Activated T-cell treated with anti-CD3 and anti-CD28 coated beads, Interleukin-2, amount 50 U/mL, for 48 hours (primary cell): ENCODE measurements around the gene SGIP1.
A peak's percentile ranks its signal among the peaks of the same experiment; 100 is the strongest.
"Not testable (repeated sequence)": the region's sequence is repeated elsewhere in the genome, so short reads cannot be mapped to it uniquely, and the experiment has no call there.

Experiments used
- DNase-seq, 2 experiments: peaks; one replicate each; pipeline ENCODE4 v3.0.0-alpha.2; 2020

The SGIP1 gene

GRCh38 chr1:66686406-66686805, 152.5 kb downstream of the SGIP1 start:
- DNase-seq, result no peak

- DNase-seq, result no peak
Measured at GRCh38 chr1:66687358-66687757, 153.4 kb downstream of the SGIP1 start.

GRCh38 chr1:66690666-66691381, 156.9 kb downstream of the SGIP1 start:
- no peak for DNase-seq

- no peak for DNase-seq
Measured at GRCh38 chr1:66692681-66693080, 158.7 kb downstream of the SGIP1 start.

GRCh38 chr1:66693856-66694255, 159.9 kb downstream of the SGIP1 start:
- DNase-seq, result no peak

GRCh38 chr1:66695116-66695515, 161.2 kb downstream of the SGIP1 start:
- no peak for DNase-seq

GRCh38 chr1:66696771-66697170, 162.8 kb downstream of the SGIP1 start:
- DNase-seq, result no peak

- DNase-seq, result no peak
Measured at GRCh38 chr1:66699213-66699612, 165.3 kb downstream of the SGIP1 start.

GRCh38 chr1:66704177-66704875, 170.4 kb downstream of the SGIP1 start:
- DNase-seq, result no peak

- DNase-seq, result no peak
Measured at GRCh38 chr1:66705110-66705509, 171.2 kb downstream of the SGIP1 start.

GRCh38 chr1:66711420-66711819, 177.5 kb downstream of the SGIP1 start:
- DNase-seq, result no peak

GRCh38 chr1:66712839-66713238, 178.9 kb downstream of the SGIP1 start:
- DNase-seq, result no peak

GRCh38 chr1:66723985-66724384, 190.0 kb downstream of the SGIP1 start:
- DNase-seq, result no peak

- peak; percentile 41 to 50 for DNase-seq
Measured at GRCh38 chr1:66725885-66726665, 192.1 kb downstream of the SGIP1 start.

- DNase-seq, result no peak
Measured at GRCh38 chr1:66728021-66728420, 194.1 kb downstream of the SGIP1 start.

- not testable (repeated sequence) for DNase-seq
Measured at GRCh38 chr1:66728716-66729115, 194.8 kb downstream of the SGIP1 start.

GRCh38 chr1:66729119-66729518, 195.2 kb downstream of the SGIP1 start:
- no peak for DNase-seq

GRCh38 chr1:66729523-66729922, 195.6 kb downstream of the SGIP1 start:
- no peak for DNase-seq

- DNase-seq, result no peak
Measured at GRCh38 chr1:66730462-66730861, 196.5 kb downstream of the SGIP1 start.

GRCh38 chr1:66731170-66731865, 197.4 kb downstream of the SGIP1 start:
- DNase-seq, result no peak

- no peak for DNase-seq
Measured at GRCh38 chr1:66732407-66733166, 198.6 kb downstream of the SGIP1 start.

- DNase-seq, result no peak
Measured at GRCh38 chr1:66733348-66734017, 199.5 kb downstream of the SGIP1 start.
